Activated CD8-positive, alpha-beta T cell treated with anti-CD3 and anti-CD28 coated beads, Interleukin-2, amount 10 ng/mL, durations not matched to agents 7 days and 5 days (primary cell): ENCODE data around the gene KREMEN2. TPM values are rescaled to one million over a fixed set of nuclear protein-coding genes. Genes with fewer than 3 reads are reported as not detected.

Experiments
- ATAC-seq: fragments of 150-1000 bp; cut with Tn5 transposase; one replicate; pipeline ENCODE4 v1.10.0; 2021; ENCODE audit warnings: moderate library complexity
- CTCF ChIA-PET: fragments of 350-600 bp; sonication (Branson Sonifier 250); formaldehyde crosslinking; loops from one replicate; lab custom pipeline; 2021; ENCODE audit warnings: antibody characterized with exemption; lab: Charles Lee
- POLR2A ChIA-PET: fragments of 350-600 bp; sonication (Branson Sonifier 250); formaldehyde crosslinking; loops from one replicate; lab custom pipeline; 2021; ENCODE audit warnings: antibody characterized with exemption; lab: Charles Lee
- DNase-seq: peaks from one replicate; pipeline ENCODE4 v3.0.0-alpha.2; 2020
- H3K27ac Mint-ChIP-seq: one replicate; pipeline ENCODE4 v1.8.0; 2021; ENCODE audit warnings: mild to moderate bottlenecking, mixed read lengths
- H3K27me3 Mint-ChIP-seq: one replicate; pipeline ENCODE4 v1.8.0; 2021; ENCODE audit warnings: low read depth, mixed read lengths
- H3K36me3 Mint-ChIP-seq: one replicate; pipeline ENCODE4 v1.8.0; 2021; ENCODE audit warnings: low read depth, mixed read lengths
- H3K4me1 Mint-ChIP-seq: one replicate; pipeline ENCODE4 v1.8.0; 2021; ENCODE audit warnings: low read depth, mixed read lengths
- H3K4me3 Mint-ChIP-seq: one replicate; pipeline ENCODE4 v1.8.0; 2021; ENCODE audit warnings: mild to moderate bottlenecking, mixed read lengths
- H3K9me3 Mint-ChIP-seq: one replicate; pipeline ENCODE4 v1.8.0; 2022; ENCODE audit warnings: mixed read lengths; ENCODE audit not compliant: insufficient read depth
- total RNA-seq, 2 experiments: library from RNA; stranded (reverse); gene quantifications; one replicate each; pipeline ENCODE4 v1.2.3, GENCODE V29; 2021

The KREMEN2 gene
- total RNA-seq, 2 experiments from 2014 or later: 0.18 TPM; not detected in 1

- DNase-seq: no peak
- no peak overlapping the region for H3K4me3 Mint-ChIP-seq
- H3K36me3 Mint-ChIP-seq: no peaks in the 10 kb centered on the region
- ATAC-seq: no peak
- ChIA-PET POLR2A (no interaction called here), CTCF (interaction anchor here (1.0 to 1.2 kb wide), 2 partner anchors 9 to 29 kb away, joined by 4 to 6 read pairs; no protein-coding TSS in a partner anchor)
- H3K27me3 Mint-ChIP-seq: peaks cover 8% of the 10 kb centered on the region
- no peaks in the 10 kb centered on the region for H3K9me3 Mint-ChIP-seq
- H3K27ac Mint-ChIP-seq: no peak overlapping the region
- H3K4me1 Mint-ChIP-seq: peaks cover 7% of the 10 kb centered on the region
Observed at GRCh38 chr16:2955779-2956578, 8.1 kb upstream of the KREMEN2 start.

DNA sequence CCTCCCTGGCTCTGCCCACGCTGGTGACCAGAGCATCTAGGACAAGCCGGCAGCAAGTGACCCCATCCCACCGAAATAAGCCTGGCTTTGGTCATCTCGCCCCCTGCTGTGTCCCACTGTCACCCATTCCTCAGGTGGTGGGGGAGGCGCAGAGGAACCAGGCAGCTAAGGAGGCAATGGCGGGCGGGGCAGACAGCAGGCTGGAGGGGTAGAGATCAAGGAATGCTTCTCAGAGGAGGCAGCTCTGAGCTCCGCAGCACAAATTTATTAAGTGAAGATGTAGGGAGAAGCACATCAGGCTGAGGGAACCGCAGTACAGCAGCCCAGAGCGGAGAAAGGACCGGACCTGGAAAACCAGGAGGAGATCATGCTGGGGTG is 7.5 kb upstream of the KREMEN2 start:
- Mint-ChIP-seq H3K4me3 (no peak overlapping the region), H3K9me3 (no peaks in the 10 kb centered on the region), H3K4me1 (peaks cover 7% of the 10 kb centered on the region), H3K36me3 (no peaks in the 10 kb centered on the region), H3K27me3 (peaks cover 8% of the 10 kb centered on the region), H3K27ac (no peak overlapping the region)
- DNase-seq (no peak), ATAC-seq (no peak)
- ChIA-PET POLR2A (no interaction called here), CTCF (interaction anchor here (1.0 to 1.2 kb wide), 2 partner anchors 10 to 30 kb away, joined by 4 to 6 read pairs; no protein-coding TSS in a partner anchor)

DNA sequence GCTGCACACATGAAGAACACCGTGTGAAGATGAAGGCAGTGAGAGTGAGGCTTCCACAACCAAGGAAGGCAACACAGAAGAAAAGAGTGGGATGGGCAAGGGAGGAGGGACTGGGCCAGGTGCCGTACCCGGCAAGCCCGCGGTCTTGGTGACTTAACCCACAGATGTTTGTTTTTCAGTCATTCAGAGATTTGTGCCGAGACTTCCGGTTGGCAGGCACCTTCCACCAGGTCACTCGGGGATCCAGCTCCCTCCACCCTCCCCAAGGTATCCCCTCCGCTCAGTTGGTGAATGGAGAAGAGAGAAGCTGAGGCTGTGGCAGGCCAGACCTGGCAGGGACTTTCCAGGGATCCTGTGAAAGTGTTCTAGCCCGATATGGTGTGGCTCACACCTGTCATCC is 4.9 kb upstream of the KREMEN2 start:
- ATAC-seq (no peak), DNase-seq (no peak)
- Mint-ChIP-seq H3K27ac (no peak overlapping the region), H3K9me3 (no peaks in the 10 kb centered on the region), H3K4me1 (peaks cover 11% of the 10 kb centered on the region), H3K4me3 (no peak overlapping the region), H3K36me3 (no peaks in the 10 kb centered on the region), H3K27me3 (peaks cover 25% of the 10 kb centered on the region)
- ChIA-PET POLR2A (no interaction called here), CTCF (interaction anchor here (1.9 to 2.2 kb wide), 2 partner anchors 11 to 32 kb away, joined by 7 to 9 read pairs; partner anchors contain the start of gene PAQR4)

- ATAC-seq (no peak), DNase-seq (no peak)
- no peak overlapping the region for H3K4me3 Mint-ChIP-seq
- POLR2A ChIA-PET: interaction anchor here (1.0 kb wide), 1 partner anchor 9 kb away, joined by 3 read pairs; the partner anchor contains the start of gene PAQR4
- H3K4me1 Mint-ChIP-seq: peaks cover 16% of the 10 kb centered on the region
- H3K9me3 Mint-ChIP-seq: no peaks in the 10 kb centered on the region
- no peaks in the 10 kb centered on the region for H3K36me3 Mint-ChIP-seq
- no peak overlapping the region for H3K27ac Mint-ChIP-seq
- CTCF ChIA-PET: interaction anchor here (1.2 to 2.2 kb wide), 3 partner anchors 9 to 41 kb away, joined by 4 to 9 read pairs (median 7); partner anchors contain the start of gene PAQR4
- peaks cover 28% of the 10 kb centered on the region for H3K27me3 Mint-ChIP-seq
Observed at GRCh38 chr16:2960183-2961010, 3.7 kb upstream of the KREMEN2 start.

DNA sequence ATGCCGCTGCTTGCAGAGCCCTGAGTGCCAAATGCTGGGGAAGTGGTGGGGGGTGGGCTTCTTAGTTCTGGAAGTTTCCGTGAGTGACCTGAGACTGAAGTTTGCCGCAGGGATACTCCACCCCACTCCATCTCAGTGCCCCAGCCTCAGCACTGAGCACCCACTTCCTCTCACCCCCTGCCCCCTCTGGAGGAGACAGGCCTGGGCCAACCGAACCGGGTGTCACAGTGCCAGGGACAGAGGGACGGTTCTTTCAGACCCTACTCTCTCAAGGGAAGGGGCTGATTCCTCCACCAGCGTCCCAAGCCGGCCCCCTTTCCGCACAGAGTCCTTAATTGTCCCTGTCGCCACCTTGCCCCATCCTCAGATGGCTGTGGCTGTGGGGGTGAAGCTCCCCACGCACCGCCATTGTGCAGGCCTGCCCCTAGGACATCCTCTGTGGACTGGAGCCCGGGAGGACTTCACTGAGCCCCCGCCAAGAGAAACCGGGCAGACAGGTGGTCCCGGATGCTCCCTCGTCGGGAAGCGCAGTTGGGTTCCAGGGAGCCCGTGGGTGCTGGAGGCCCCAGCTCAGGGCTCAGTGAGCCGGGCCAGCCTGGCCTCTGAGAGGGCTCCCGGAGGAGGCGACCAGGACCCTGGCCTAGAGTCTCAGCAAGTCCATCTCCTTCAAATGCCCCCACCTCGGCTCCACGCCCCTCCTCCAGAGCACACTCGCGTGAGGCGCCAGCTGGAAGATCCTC is 1.6 kb upstream of the KREMEN2 start:
- Mint-ChIP-seq H3K4me3 (no peak overlapping the region), H3K27ac (no peak overlapping the region), H3K9me3 (no peaks in the 10 kb centered on the region), H3K4me1 (peaks cover 23% of the 10 kb centered on the region), H3K27me3 (peaks cover 31% of the 10 kb centered on the region), H3K36me3 (no peaks in the 10 kb centered on the region)
- POLR2A ChIA-PET: interaction anchor here (1.3 kb wide), 1 partner anchor 18 kb away, joined by 3 read pairs; the partner anchor contains the start of gene PKMYT1
- CTCF ChIA-PET: interaction anchor here (0.9 to 1.6 kb wide), 8 partner anchors 9 to 96 kb away, joined by 3 to 5 read pairs (median 4); partner anchors contain the start of gene PKMYT1
- ATAC-seq: no peak
- no peak for DNase-seq

- no peak for DNase-seq
- Mint-ChIP-seq H3K4me3 (no peak overlapping the region), H3K36me3 (no peaks in the 10 kb centered on the region), H3K27me3 (peaks cover 35% of the 10 kb centered on the region), H3K27ac (no peak overlapping the region), H3K9me3 (no peaks in the 10 kb centered on the region), H3K4me1 (peaks cover 28% of the 10 kb centered on the region)
- ATAC-seq: no peak
- ChIA-PET POLR2A (interaction anchor here (1.3 kb wide), 1 partner anchor 17 kb away, joined by 3 read pairs; the partner anchor contains the start of gene PKMYT1), CTCF (interaction anchor here (1.3 to 1.5 kb wide), 5 partner anchors 10 to 95 kb away, joined by 3 to 4 read pairs (median 4); no protein-coding TSS in a partner anchor)
Observed at GRCh38 chr16:2963074-2963722, 877 bp upstream of the KREMEN2 start.

DNA sequence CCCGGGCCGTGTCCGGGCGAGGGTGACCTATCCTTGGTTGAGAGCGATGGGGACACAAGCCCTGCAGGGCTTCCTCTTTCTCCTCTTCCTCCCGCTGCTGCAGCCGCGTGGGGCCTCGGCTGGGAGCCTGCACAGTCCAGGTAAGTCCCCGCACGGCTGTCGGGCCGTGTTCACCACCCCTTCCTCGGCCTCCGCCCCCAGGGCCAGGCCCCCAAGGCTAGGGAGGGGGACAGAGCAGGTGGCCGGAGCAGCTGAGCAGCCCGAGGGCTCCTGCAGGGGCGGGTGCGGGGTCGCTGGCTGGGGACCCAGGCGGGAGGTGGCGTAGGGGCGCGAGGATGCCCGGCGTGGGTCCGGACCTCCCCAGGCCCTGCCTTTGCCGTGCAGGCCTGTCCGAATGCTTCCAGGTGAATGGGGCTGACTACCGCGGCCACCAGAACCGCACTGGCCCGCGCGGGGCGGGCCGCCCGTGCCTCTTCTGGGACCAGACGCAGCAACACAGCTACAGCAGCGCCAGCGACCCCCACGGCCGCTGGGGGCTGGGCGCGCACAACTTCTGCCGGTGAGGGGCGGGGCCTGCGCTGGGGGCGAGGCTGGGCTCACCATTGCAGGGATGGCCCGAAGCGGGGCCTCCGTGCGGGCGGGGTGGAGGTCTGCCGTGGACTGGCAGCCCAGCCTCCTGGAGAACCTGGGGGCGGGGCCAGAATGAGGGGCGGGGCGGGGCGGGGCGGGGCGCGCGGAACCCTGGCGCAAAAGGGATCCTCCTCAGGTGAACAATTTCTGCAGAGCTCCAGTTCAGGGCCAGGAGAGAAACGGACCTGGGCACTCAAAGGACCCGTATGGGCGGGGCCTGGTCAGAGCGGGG is 631 bp downstream of the KREMEN2 start:
- Mint-ChIP-seq H3K36me3 (no peaks in the 10 kb centered on the region), H3K4me1 (peaks cover 34% of the 10 kb centered on the region), H3K9me3 (no peaks in the 10 kb centered on the region), H3K27ac (no peak overlapping the region), H3K27me3 (peaks cover 38% of the 10 kb centered on the region), H3K4me3 (peak overlapping the region; percentile 34)
- ChIA-PET POLR2A (interaction anchor here (0.6 kb wide), 1 partner anchor 15 kb away, joined by 3 read pairs; the partner anchor contains the start of gene PKMYT1), CTCF (interaction anchor here (0.9 to 2.2 kb wide), 3 partner anchors 14 to 67 kb away, joined by 3 to 10 read pairs (median 4); no protein-coding TSS in a partner anchor)
- DNase-seq (peak; percentile 73), ATAC-seq (peak; percentile 31)

DNA sequence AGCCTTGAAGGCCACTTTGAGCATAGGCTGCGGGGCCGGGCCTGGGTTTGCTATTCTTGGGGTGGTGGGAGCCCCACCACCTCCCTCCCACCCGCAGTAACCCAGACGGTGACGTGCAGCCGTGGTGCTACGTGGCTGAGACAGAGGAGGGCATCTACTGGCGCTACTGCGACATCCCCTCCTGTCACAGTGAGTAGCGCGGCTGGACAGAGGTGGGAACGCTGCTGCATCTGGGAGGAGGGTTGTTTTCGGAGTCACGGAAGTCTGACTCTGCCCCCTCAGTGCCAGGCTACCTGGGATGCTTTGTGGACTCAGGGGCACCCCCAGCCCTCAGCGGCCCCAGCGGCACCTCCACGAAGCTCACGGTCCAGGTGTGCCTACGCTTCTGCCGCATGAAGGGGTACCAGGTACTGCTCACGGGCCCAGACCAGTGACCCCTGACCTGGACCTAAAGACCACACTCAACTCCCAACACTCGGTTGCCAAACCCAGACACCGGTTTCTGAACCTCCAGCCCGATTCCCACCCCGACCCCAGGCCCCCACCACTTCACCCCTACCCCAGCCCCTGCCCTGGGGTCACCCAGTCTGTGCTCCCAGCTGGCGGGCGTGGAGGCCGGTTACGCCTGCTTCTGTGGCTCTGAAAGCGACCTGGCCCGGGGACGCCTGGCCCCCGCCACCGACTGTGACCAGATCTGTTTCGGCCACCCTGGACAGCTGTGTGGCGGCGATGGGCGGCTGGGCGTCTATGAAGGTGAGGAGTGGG is 2.1 kb downstream of the KREMEN2 start:
- Mint-ChIP-seq H3K4me3 (no peak overlapping the region), H3K36me3 (peaks cover 4% of the 10 kb centered on the region), H3K27ac (no peak overlapping the region), H3K27me3 (peaks cover 34% of the 10 kb centered on the region), H3K9me3 (no peaks in the 10 kb centered on the region), H3K4me1 (peaks cover 43% of the 10 kb centered on the region)
- ChIA-PET POLR2A (interaction anchor here (2.0 kb wide), 1 partner anchor 14 kb away, joined by 16 read pairs; the partner anchor contains the start of gene PKMYT1), CTCF (interaction anchor here (0.6 to 2.2 kb wide), 3 partner anchors 12 to 284 kb away, joined by 3 to 10 read pairs (median 3); partner anchors contain the start of gene KCTD5)
- DNase-seq: no peak
- no peak for ATAC-seq

DNA sequence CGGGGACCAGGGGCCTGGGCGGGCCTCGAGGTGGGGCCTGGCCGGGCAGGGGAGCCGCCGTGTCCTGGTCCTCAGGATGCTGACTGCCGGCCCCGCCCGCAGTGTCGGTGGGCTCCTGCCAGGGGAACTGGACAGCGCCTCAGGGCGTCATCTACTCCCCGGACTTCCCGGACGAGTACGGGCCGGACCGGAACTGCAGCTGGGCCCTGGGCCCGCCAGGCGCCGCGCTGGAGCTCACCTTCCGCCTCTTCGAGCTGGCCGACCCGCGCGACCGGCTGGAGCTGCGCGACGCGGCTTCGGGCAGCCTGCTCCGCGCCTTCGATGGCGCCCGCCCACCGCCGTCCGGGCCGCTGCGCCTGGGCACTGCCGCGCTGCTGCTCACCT is 2.7 kb downstream of the KREMEN2 start:
- Mint-ChIP-seq H3K27ac (no peak overlapping the region), H3K9me3 (no peaks in the 10 kb centered on the region), H3K4me3 (no peak overlapping the region), H3K36me3 (peaks cover 4% of the 10 kb centered on the region), H3K4me1 (peaks cover 44% of the 10 kb centered on the region), H3K27me3 (peaks cover 32% of the 10 kb centered on the region)
- ChIA-PET CTCF (no interaction called here), POLR2A (interaction anchor here (2.0 kb wide), 1 partner anchor 14 kb away, joined by 16 read pairs; the partner anchor contains the start of gene PKMYT1)
- no peak for ATAC-seq
- no peak for DNase-seq
